ENCODE results near the gene HOXB7. TPM values are rescaled to one million over a fixed set of nuclear protein-coding genes. Genes with fewer than 3 reads are reported as not detected.

The HOXB7 gene
- total and polyA plus RNA-seq, 7 donors, result 0.85 to 3.0 (median 1.6) TPM

DNA sequence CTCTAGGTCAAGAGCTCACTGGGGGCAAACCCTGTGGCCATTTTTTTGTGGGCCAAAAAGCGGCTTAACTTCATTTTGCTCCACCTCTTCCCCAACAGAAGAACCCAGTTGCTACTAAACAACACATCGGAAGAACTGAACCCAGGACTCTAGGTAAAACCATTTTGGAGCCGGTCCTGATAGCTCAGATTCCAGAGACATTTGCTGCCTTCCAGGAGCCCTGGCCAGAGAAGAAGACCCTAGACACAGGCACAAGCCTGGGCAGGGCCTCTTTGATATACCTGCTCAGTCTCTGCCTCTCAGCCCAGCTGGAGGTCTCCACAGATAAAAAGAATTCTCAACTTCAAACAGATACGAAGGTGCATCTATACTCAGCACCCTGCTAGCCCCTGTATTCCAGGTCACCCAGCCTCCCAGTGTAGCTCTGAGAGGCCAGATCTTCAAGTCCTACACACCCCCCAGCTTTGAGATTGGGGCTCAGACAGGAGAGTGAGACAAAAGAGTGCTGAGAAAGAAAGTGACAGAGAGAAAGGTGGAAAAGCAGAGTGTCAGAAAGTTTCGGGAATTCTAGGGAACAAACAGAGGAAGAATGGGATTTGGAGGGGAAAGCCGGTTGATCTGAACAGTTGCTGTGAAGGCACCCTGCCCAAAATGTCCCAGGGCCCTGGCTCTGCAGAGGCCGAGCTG, 21.9 kb upstream of the HOXB7 start:
- 38 to 46% (median 44%) methylated on average over 7 of the region's 7 CpGs for WGBS, 3 donors
- Histone ChIP-seq H3K36me3 (ENCODE audit: insufficient read depth in 1 of 2, low read depth in 1 of 2) (no peaks in the 10 kb centered on the region), H3K27ac (no peak overlapping the region), H3K9me3 (no peaks in the 10 kb centered on the region), H3K27me3 (ENCODE audit: insufficient read depth in 3 of 3, low read length in 2 of 3) (peaks cover 14 to 99% (median 56%) of the 10 kb centered on the region in 3 donors), H3K4me1 (no peaks in the 10 kb centered on the region), H3K4me3 (no peak overlapping the region)
- TF ChIP-seq, protein P1, sequence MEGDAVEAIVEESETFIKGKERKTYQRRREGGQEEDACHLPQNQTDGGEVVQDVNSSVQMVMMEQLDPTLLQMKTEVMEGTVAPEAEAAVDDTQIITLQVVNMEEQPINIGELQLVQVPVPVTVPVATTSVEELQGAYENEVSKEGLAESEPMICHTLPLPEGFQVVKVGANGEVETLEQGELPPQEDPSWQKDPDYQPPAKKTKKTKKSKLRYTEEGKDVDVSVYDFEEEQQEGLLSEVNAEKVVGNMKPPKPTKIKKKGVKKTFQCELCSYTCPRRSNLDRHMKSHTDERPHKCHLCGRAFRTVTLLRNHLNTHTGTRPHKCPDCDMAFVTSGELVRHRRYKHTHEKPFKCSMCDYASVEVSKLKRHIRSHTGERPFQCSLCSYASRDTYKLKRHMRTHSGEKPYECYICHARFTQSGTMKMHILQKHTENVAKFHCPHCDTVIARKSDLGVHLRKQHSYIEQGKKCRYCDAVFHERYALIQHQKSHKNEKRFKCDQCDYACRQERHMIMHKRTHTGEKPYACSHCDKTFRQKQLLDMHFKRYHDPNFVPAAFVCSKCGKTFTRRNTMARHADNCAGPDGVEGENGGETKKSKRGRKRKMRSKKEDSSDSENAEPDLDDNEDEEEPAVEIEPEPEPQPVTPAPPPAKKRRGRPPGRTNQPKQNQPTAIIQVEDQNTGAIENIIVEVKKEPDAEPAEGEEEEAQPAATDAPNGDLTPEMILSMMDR (IDR thresholded peaks at IDR 0.05), result no peak
- DNase-seq, result no peak
- no peak for ATAC-seq
- intact Hi-C loops (cut with DNase I), result no loop called here

DNA sequence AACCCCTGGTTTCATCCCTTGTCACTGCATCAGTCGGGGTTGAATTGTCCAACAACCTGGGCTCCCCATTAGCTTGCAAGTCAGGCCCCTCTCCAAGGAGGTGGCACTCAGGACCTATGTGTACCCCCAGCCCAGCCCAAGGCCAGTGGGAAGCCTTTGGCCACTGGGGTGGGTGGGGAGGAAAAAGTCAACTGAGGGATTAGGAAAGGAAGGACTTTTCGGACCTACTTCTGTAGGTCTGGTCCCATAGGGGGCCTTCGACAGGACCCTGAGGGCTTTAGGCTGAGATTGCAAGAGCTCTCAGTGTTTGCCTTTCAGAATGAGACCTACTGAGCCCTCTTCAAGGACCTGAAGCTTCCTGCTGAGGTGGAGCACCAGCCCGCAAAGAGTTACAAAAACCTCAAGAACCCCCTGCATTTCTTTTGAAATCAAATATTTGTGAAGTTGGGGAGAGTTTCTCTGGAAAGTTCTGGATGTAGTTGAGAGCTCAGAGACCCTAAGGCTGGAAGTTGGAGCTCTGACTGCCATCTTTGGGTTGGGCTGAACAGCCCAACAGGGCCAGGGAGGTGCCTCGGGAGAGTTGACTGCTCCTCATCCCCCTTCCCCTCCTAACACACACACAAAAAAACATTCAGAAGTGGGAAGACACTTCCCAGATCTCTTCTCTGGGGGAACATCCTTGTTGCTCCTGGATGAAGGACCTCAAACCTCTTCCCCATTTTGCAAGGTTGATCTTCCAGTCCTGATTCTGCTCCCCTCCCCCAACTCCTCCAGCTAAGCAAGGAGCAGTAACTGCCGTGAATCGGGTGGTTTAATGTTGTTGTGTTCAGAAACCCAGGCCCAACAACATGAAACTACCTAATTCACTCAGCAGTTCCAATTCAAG, 21.1 kb upstream of the HOXB7 start:
- H3K27ac ChIP-seq, result no peak overlapping the region
- H3K4me3 ChIP-seq, result no peak overlapping the region
- no peaks in the 10 kb centered on the region for H3K9me3 ChIP-seq
- DNase-seq, result no peak
- no peak for ATAC-seq
- intact Hi-C loops (cut with DNase I), result no loop called here
- 38 to 52% (median 51%) methylated on average over 7 of the region's 7 CpGs for WGBS, 3 donors
- TF ChIP-seq, protein P1 (IDR thresholded peaks at IDR 0.05), result no peak
- H3K4me1 ChIP-seq, result no peaks in the 10 kb centered on the region
- H3K27me3 ChIP-seq (ENCODE audit: insufficient read depth in 3 of 3, low read length in 2 of 3), result peaks cover 14 to 99% (median 63%) of the 10 kb centered on the region in 3 donors
- no peaks in the 10 kb centered on the region for H3K36me3 ChIP-seq (ENCODE audit: insufficient read depth in 1 of 2, low read depth in 1 of 2)

DNA sequence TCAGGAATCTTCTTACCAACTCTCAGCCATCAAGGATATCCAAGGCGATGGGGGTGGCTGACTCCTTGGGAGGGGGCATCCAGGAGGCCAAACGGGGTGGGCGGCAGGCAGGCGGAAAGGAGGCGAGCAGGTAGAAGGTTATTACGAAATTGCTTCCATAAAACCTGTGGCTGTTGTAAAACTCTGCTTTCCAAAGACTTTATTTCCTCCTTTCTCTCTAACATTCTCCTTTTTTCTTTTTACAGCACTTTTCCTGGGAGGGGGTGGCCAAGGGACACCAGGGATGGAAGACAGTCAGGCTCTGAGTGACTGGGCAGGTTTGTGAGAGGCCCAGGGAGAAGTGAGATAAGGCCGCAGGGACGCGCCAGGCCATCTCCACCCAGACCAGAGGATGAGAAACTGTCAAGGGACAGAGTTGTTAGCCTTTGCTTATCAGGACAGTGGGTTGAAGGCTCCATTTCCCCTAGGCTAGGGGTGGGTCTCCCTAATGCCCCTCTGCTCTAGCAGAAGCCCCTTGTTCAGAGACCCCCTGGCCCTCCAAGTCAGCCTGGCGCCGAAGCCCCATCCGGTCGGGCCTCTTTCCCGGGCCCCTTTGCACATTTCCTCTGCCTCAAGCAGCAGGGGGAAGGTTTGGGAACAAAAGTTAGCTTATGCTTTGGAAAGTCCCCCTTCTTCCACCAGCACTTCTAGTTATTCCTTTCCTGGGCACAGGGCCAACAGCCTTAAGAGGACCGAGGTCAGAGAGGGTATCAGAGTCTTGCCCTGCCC, 20.3 kb upstream of the HOXB7 start:
- ATAC-seq (no peak), DNase-seq (no peak)
- H3K9me3 ChIP-seq, result no peaks in the 10 kb centered on the region
- no peaks in the 10 kb centered on the region for H3K36me3 ChIP-seq (ENCODE audit: insufficient read depth in 1 of 2, low read depth in 1 of 2)
- H3K4me3 ChIP-seq, result no peak overlapping the region
- TF ChIP-seq, protein P1 (IDR thresholded peaks at IDR 0.05), result no peak
- peaks cover 7% of the 10 kb centered on the region for H3K4me1 ChIP-seq
- intact Hi-C loops (cut with DNase I), result no loop called here
- no peak overlapping the region for H3K27ac ChIP-seq
- H3K27me3 ChIP-seq (ENCODE audit: insufficient read depth in 3 of 3, low read length in 2 of 3), result peaks cover 14 to 99% (median 64%) of the 10 kb centered on the region in 3 donors
- 37 to 54% (median 50%) methylated on average over 15 of the region's 15 CpGs for WGBS, 3 donors

DNA sequence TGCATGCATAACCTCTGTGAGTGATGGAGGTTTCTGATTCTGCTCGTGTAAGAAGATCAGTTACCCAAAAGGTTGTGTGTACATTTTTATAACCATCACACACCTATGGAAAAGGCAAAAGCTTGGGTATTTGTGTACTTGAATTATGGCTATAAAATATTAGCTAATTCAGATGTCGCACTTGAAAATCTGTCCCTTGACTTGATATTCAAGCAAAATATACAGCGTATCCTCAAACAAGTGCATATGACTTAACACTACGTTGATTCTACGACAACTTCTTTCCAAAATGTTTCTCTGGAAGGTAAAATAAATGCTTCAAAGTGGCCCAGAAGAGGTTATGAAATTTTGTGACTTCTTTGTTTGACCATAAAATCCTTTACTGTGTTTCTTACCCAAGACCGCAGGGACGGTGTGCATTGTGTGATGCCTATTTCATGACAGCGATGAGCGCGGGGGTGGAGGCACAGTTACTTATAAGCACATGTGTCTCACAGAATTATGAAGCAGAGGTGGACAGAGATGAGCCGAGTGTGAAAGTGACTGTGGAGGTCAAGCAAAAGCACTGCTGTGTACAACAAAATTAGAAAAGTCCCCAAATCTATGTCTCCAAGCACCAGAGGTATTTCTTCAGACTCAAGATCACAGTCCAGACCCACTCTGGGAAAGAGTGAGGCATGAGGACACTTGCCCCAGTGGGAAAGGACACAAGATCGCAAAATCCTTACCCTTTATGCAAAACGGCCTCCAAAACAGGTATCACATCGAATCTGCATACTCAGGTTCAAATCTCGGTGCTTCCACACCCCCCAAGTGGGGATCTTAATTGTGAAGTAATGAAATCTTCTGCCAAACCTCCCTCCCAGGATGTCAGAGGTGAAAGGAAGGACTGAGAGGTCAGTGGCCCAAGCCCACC, 19.4 kb upstream of the HOXB7 start:
- DNase-seq, result no peak
- 38 to 44% (median 43%) methylated on average over 15 of the region's 15 CpGs for WGBS, 3 donors

More for the DNA sequence above, 19.4 kb upstream of the HOXB7 start:
- Histone ChIP-seq H3K27me3 (ENCODE audit: insufficient read depth in 3 of 3, low read length in 2 of 3) (peaks cover 6 to 99% (median 64%) of the 10 kb centered on the region in 3 donors), H3K4me1 (peaks cover 14% of the 10 kb centered on the region), H3K36me3 (ENCODE audit: insufficient read depth in 1 of 2, low read depth in 1 of 2) (no peaks in the 10 kb centered on the region), H3K4me3 (no peak overlapping the region), H3K27ac (no peak overlapping the region), H3K9me3 (no peaks in the 10 kb centered on the region)
- intact Hi-C loops (cut with DNase I), result no loop called here
- TF ChIP-seq, protein P1 (IDR thresholded peaks at IDR 0.05), result no peak
- ATAC-seq, result no peak

Data from psoas muscle (tissue), 8 donors.